CD4-positive, CD25-positive, alpha-beta regulatory T cell (primary cell): ENCODE results near the gene TCEANC. TPM values are rescaled to one million over a fixed set of nuclear protein-coding genes. Genes with fewer than 3 reads are reported as not detected.
A peak's percentile ranks its signal among the peaks of the same experiment; 100 is the strongest.
"Not testable (repeated sequence)": the region's sequence is repeated elsewhere in the genome, so short reads cannot be mapped to it uniquely, and the experiment has no call there.

Source experiments
- ATAC-seq, 2 donors: fragments of 150-1000 bp; cut with Tn5 transposase; one replicate each; pipeline ENCODE4 v1.10.0; 2021; ENCODE audit warnings: low read depth in 2 of 2, moderate number of reproducible peaks in 2 of 2, moderate library complexity in 1 of 2
- DNase-seq, 3 donors: peaks; one replicate each; pipeline versions ENCODE4 v3.0.0 to v3.0.0-alpha.2; 2012 to 2022; ENCODE audit warnings: mixed read lengths in 1 of 3
- H3K27ac ChIP-seq: one replicate; pipeline ENCODE4 v1.7.0; 2013; ENCODE audit warnings: mild to moderate bottlenecking, low read length; ENCODE audit not compliant: insufficient read depth, poor library complexity, severe bottlenecking
- H3K27me3 ChIP-seq: one replicate; pipeline ENCODE4 v1.7.0; 2013; ENCODE audit warnings: low read length; ENCODE audit not compliant: control insufficient read depth, insufficient read depth
- H3K36me3 ChIP-seq: one replicate; pipeline ENCODE4 v1.7.0; 2013; ENCODE audit warnings: mild to moderate bottlenecking, low read length, moderate library complexity; ENCODE audit not compliant: control insufficient read depth, insufficient read depth
- H3K4me1 ChIP-seq: 2 replicates; pipeline ENCODE4 v1.7.0; 2013; ENCODE audit warnings: mild to moderate bottlenecking, low read length; ENCODE audit not compliant: insufficient read depth, control insufficient read depth, poor library complexity, severe bottlenecking
- H3K4me3 ChIP-seq: one replicate; pipeline ENCODE4 v1.7.0; 2013; ENCODE audit warnings: low read depth, mild to moderate bottlenecking, low read length, moderate library complexity
- H3K9me3 ChIP-seq, 2 experiments: 1 replicate in 1 of 2; 2 replicates in 1 of 2; pipeline ENCODE4 v1.7.0; 2013; ENCODE audit warnings: low read length in 2 of 2, mild to moderate bottlenecking in 1 of 2, moderate library complexity in 1 of 2; ENCODE audit not compliant: control insufficient read depth in 2 of 2
- H3K27ac Mint-ChIP-seq, 3 donors: one replicate each; pipeline ENCODE4 v1.8.0; 2020 to 2022; ENCODE audit warnings: mild to moderate bottlenecking in 3 of 3, mixed read lengths in 3 of 3, moderate library complexity in 2 of 3
- H3K27me3 Mint-ChIP-seq: one replicate; pipeline ENCODE4 v1.8.0; 2022; ENCODE audit warnings: mild to moderate bottlenecking, mixed read lengths
- H3K36me3 Mint-ChIP-seq: one replicate; pipeline ENCODE4 v1.8.0; 2020; ENCODE audit warnings: mixed read lengths
- H3K4me1 Mint-ChIP-seq, 4 donors: one replicate each; pipeline ENCODE4 v1.8.0; 2020 to 2022; ENCODE audit warnings: mixed read lengths in 4 of 4, mild to moderate bottlenecking in 1 of 4
- H3K4me3 Mint-ChIP-seq, 4 donors: one replicate each; pipeline ENCODE4 v1.8.0; 2020 to 2022; ENCODE audit warnings: mild to moderate bottlenecking in 4 of 4, mixed read lengths in 4 of 4, moderate library complexity in 3 of 4
- H3K9me3 Mint-ChIP-seq, 7 donors: one replicate each; pipeline ENCODE4 v1.8.0; 2020 to 2022; ENCODE audit warnings: mixed read lengths in 7 of 7, mild to moderate bottlenecking in 3 of 7, moderate library complexity in 2 of 7
- polyA plus RNA-seq, 4 donors: library from polyadenylated mRNA; unstranded; fragments of 300-500 nt; fragmentation: Illumina TruSeq; gene quantifications; one replicate each; pipeline ENCODE4 v1.2.3, GENCODE V29; 2021
- total RNA-seq: library from RNA; stranded (reverse); gene quantifications from one replicate; pipeline ENCODE4 v1.2.3, GENCODE V29; 2022

TCEANC gene
- total and polyA plus RNA-seq, 5 donors from 2014 or later = 7.0 to 13.3 (median 7.7) TPM

DNA sequence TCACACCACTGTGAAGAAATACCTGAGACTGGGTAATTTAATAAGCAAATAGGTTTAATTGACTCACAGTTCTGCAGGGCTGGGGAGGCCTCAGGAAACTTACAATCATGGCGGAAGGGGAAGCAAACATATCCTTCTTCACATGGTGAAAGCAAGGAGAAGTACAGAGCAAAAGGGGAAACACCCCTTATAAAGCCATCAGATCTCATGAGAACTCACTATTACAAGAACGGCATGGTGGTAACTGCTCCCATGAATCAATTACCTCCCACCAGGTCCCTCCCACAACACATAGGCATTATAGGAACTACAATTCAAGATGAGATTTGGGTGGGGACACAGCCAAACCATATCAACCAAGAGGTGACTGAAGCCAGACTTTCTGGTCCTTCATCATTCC lies 4.6 kb upstream of the TCEANC start:
- peaks cover 9 to 26% (median 13%) of the 10 kb centered on the region in 4 donors for H3K4me1 Mint-ChIP-seq
- not testable (repeated sequence) for H3K9me3 ChIP-seq, DNase-seq, H3K27ac ChIP-seq, H3K27me3 ChIP-seq, H3K36me3 Mint-ChIP-seq, H3K36me3 ChIP-seq, H3K27me3 Mint-ChIP-seq, H3K9me3 Mint-ChIP-seq, H3K4me3 ChIP-seq, ATAC-seq
- peak overlapping the region in 1 of 3 donors; percentile 18 for H3K27ac Mint-ChIP-seq
- H3K4me3 Mint-ChIP-seq = peak overlapping the region in 1 of 4 donors; percentile 0
- peaks cover 10% of the 10 kb centered on the region for H3K4me1 ChIP-seq

DNA sequence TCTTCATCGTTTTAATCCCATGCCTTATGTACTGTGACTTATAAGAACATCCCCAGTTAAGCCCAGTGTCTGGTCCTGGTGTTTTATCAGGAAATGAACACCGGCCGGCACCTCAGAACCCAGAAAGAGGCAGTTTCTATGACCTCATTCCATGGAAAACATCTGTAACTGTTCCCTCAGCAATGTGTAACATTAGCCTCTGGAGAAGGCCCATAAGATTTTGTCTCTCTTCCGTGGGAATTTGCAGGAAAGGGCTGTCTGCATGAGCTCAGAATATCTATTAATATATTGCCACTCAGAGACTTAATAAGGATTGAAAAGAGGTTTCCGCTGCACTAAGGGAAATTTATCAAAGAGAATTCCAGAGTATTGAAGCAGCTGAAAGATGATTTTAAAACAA lies 3.1 kb upstream of the TCEANC start:
- no peaks in the 10 kb centered on the region for H3K9me3 Mint-ChIP-seq

DNA sequence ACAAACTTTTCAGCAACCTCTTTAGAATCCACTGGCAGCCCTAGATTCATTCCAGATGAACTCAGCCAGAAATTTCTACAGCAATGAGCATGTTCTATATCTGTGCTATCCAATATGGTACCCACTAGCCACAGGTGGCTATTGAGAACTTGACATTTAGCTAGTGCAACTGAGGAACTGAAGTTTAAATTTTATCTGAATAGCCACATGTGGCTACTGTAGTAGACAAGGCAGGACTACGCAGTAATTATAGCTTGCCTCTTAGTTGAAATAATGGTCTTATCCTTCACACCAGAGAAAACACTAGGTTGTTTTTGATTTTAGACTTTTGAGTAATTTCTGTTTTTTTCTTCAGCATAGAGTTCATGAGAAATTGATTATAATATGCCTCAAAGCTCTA lies 2.6 kb upstream of the TCEANC start:
- DNase-seq = no peak
- H3K27ac Mint-ChIP-seq = no peak overlapping the region
- peaks cover 2% of the 10 kb centered on the region for H3K36me3 Mint-ChIP-seq
- no peaks in the 10 kb centered on the region for H3K36me3 ChIP-seq
- no peak for ATAC-seq
- no peak overlapping the region for H3K27ac ChIP-seq
- no peaks in the 10 kb centered on the region for H3K27me3 Mint-ChIP-seq
- no peak overlapping the region for H3K4me3 ChIP-seq
- H3K27me3 ChIP-seq = no peaks in the 10 kb centered on the region
- H3K4me1 ChIP-seq = peaks cover 22% of the 10 kb centered on the region
- no peaks in the 10 kb centered on the region for H3K9me3 ChIP-seq
- no peaks in the 10 kb centered on the region for H3K9me3 Mint-ChIP-seq
- no peak overlapping the region for H3K4me3 Mint-ChIP-seq
- H3K4me1 Mint-ChIP-seq = peaks cover 15 to 45% (median 17%) of the 10 kb centered on the region in 4 donors

More for the DNA sequence above, 3.1 kb upstream of the TCEANC start:
- no peaks in the 10 kb centered on the region for H3K9me3 ChIP-seq
- Mint-ChIP-seq H3K4me3 (peak overlapping the region in 1 of 4 donors; percentile 16), H3K27ac (no peak overlapping the region), H3K27me3 (no peaks in the 10 kb centered on the region), H3K36me3 (no peaks in the 10 kb centered on the region), H3K4me1 (peaks cover 13 to 40% (median 15%) of the 10 kb centered on the region in 4 donors)
- no peaks in the 10 kb centered on the region for H3K36me3 ChIP-seq
- H3K27me3 ChIP-seq = no peaks in the 10 kb centered on the region
- no peak overlapping the region for H3K4me3 ChIP-seq
- ATAC-seq (no peak), DNase-seq (no peak)
- peaks cover 22% of the 10 kb centered on the region for H3K4me1 ChIP-seq
- H3K27ac ChIP-seq = no peak overlapping the region

DNA sequence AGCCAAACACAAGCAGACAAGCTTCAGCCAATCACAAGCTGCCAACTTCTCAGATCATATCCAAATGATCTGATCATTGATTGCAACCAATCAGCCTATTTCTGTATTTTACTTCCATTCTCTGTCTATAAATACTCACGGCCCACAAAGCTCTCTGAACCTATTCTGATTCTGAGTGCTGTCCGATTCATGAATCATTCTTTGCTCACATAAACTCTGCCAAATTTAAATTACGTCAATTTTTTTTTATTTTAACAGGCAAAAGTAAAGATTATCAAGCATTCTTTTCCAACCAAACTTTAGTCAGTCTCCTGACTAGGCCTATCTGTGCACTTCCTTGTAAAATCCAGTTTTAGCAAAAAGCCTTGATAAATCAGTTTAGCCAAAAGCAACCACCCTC lies 1.8 kb upstream of the TCEANC start:
- H3K36me3 ChIP-seq = no peaks in the 10 kb centered on the region
- no peaks in the 10 kb centered on the region for H3K9me3 ChIP-seq
- no peak for ATAC-seq
- Mint-ChIP-seq H3K36me3 (peaks cover 5% of the 10 kb centered on the region), H3K27ac (no peak overlapping the region), H3K4me3 (no peak overlapping the region), H3K9me3 (no peaks in the 10 kb centered on the region), H3K27me3 (no peaks in the 10 kb centered on the region), H3K4me1 (peaks cover 13 to 48% (median 18%) of the 10 kb centered on the region in 4 donors)
- DNase-seq = no peak
- H3K4me3 ChIP-seq = no peak overlapping the region
- peaks cover 22% of the 10 kb centered on the region for H3K4me1 ChIP-seq
- H3K27ac ChIP-seq = no peak overlapping the region
- no peaks in the 10 kb centered on the region for H3K27me3 ChIP-seq

DNA sequence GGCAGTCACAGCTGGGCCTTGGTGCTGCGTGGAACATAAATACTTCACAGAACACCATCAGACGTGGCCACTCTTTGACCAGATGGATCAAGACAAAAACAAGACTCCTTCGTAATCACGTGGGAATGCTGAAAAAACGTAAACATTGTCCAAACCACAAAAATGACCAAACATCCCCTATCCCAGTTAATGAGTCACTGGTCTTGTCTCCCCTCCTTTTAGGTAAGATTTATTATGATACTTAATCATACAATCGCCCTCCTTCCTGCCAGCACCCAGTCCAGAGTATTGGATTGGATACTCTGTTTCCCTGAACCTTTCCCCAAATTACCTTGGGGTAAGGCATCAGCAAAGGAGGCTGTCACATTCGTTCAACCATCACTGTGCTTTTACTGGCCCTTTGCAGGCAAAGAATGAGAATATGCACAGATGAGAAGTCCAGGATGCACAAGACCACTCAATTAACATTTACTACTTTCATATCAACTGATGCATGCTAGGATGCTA lies 601 bp upstream of the TCEANC start:
- H3K27ac ChIP-seq = peak overlapping the region; percentile 96
- Mint-ChIP-seq H3K27ac (peak overlapping the region; percentile 92 to 99 (median 98)), H3K4me3 (peak overlapping the region; percentile 95 to 100 (median 96)), H3K4me1 (peaks cover 10 to 44% (median 16%) of the 10 kb centered on the region in 4 donors), H3K36me3 (peaks cover 11% of the 10 kb centered on the region), H3K27me3 (no peaks in the 10 kb centered on the region), H3K9me3 (no peaks in the 10 kb centered on the region)
- peaks cover 22% of the 10 kb centered on the region for H3K4me1 ChIP-seq
- H3K4me3 ChIP-seq = peak overlapping the region; percentile 89
- no peaks in the 10 kb centered on the region for H3K9me3 ChIP-seq
- H3K27me3 ChIP-seq = no peaks in the 10 kb centered on the region
- DNase-seq (no peak), ATAC-seq (no peak)
- H3K36me3 ChIP-seq = peaks cover 5% of the 10 kb centered on the region

DNA sequence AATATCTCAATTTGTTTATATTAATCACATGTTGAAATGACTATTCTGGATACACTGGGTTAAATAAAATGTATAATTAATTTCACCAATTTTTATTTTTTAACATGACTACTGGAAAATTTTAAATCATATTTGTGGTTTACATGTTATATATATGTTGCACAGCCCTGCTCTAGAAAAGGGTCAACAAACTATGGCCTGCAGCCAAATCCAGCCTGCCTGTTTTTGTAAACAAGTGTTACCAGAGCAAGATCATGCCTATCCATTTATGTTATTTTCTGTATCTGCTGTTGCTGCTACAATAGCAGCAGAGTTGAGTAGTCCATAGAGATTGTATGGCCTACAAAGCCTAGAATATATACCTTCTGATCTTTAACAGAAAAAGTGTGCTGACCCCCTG lies 1.2 kb downstream of the TCEANC start:
- Histone ChIP-seq H3K27ac (peak overlapping the region; percentile 96), H3K36me3 (peaks cover 5% of the 10 kb centered on the region), H3K9me3 (no peaks in the 10 kb centered on the region), H3K4me1 (peaks cover 19% of the 10 kb centered on the region), H3K4me3 (peak overlapping the region; percentile 83), H3K27me3 (no peaks in the 10 kb centered on the region)
- Mint-ChIP-seq H3K4me3 (peak overlapping the region in 3 of 4 donors; percentile 95 to 100 (median 96)), H3K27ac (peak overlapping the region in 2 of 3 donors; percentile 63 to 98), H3K36me3 (peaks cover 15% of the 10 kb centered on the region), H3K9me3 (no peaks in the 10 kb centered on the region), H3K4me1 (peaks cover 8 to 42% (median 21%) of the 10 kb centered on the region in 4 donors), H3K27me3 (no peaks in the 10 kb centered on the region)
- ATAC-seq (no peak), DNase-seq (no peak)

DNA sequence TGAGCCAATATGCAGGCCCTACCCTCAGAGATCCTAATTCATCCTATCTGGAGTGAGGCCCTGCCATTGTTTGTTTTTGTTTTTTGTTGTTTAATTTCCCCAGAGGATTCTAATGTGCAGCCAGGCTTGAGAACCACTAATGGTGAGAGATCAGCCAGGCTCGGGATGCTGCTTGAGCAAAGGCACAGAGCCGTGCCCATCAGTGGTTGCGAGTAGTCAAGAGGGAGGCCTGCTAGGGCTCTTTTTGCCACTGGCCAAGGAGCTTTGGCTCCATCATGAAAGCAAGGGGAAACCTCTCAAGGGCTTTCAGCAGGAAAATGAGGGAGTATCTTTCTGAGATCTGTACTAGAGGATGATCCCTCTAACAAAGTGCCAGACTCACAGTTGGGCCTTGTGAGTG lies 2.7 kb downstream of the TCEANC start:
- Histone ChIP-seq H3K4me3 (no peak overlapping the region), H3K27me3 (no peaks in the 10 kb centered on the region), H3K4me1 (peaks cover 19% of the 10 kb centered on the region), H3K9me3 (no peaks in the 10 kb centered on the region), H3K36me3 (peaks cover 15% of the 10 kb centered on the region), H3K27ac (no peak overlapping the region)
- DNase-seq (no peak), ATAC-seq (no peak)
- Mint-ChIP-seq H3K9me3 (no peaks in the 10 kb centered on the region), H3K27ac (no peak overlapping the region), H3K27me3 (no peaks in the 10 kb centered on the region), H3K36me3 (peaks cover 20% of the 10 kb centered on the region), H3K4me1 (peaks cover 9 to 43% (median 22%) of the 10 kb centered on the region in 4 donors), H3K4me3 (no peak overlapping the region)

DNA sequence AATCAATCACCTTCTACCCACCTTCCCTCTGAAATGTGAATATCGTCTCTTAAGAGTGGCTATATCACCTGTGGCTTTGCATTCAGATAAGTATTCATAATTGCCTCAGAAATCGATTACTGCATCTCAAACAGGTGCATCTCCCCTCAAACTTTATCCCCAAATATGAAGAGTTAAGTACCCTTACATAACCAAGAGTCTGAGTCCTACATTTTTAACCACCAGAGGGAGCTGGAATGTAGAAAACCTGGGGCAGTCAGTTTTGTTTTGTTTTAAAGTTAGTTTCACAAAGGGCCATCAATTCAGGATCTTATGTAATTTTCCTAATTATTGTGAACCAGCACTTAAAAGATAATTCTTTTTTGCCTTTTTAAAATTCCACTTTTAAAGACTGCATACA lies 5.7 kb downstream of the TCEANC start:
- no peaks in the 10 kb centered on the region for H3K27me3 ChIP-seq
- Mint-ChIP-seq H3K27me3 (no peaks in the 10 kb centered on the region), H3K4me1 (peaks cover 9 to 27% (median 18%) of the 10 kb centered on the region in 4 donors), H3K9me3 (no peaks in the 10 kb centered on the region), H3K4me3 (peak overlapping the region in 2 of 4 donors; percentile 0 to 47), H3K27ac (peak overlapping the region; percentile 20 to 83 (median 55)), H3K36me3 (peaks cover 35% of the 10 kb centered on the region)
- DNase-seq (peak in 2 of 3 donors; percentile 69 to 74), ATAC-seq (peak in 1 of 2 donors; percentile 64)
- H3K27ac ChIP-seq = peak overlapping the region; percentile 65
- no peaks in the 10 kb centered on the region for H3K9me3 ChIP-seq
- H3K4me3 ChIP-seq = no peak overlapping the region
- H3K36me3 ChIP-seq = peaks cover 31% of the 10 kb centered on the region
- H3K4me1 ChIP-seq = peaks cover 10% of the 10 kb centered on the region
